ENCODE results near the gene ZDHHC1.

The ZDHHC1 gene

DNA sequence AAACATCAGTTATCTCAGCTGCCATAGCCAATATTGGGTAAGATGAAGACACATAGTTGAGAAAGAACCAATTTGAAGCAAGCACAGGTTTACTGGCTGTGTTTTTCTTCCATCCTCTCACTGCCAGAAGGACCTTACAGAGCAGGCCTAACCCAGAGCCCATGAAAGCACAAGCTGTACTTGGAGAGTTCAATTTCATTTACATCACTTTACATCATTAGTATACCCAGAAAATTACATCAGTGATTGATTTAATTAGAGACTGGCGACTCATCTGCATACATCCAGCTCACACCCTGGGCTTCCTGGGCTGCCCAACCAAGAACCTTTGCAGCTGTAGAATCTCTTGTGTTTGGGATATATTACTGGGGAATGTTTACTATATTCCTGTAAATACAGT lies 66.0 kb downstream of the ZDHHC1 start:
- DNase-seq = no peak

DNA sequence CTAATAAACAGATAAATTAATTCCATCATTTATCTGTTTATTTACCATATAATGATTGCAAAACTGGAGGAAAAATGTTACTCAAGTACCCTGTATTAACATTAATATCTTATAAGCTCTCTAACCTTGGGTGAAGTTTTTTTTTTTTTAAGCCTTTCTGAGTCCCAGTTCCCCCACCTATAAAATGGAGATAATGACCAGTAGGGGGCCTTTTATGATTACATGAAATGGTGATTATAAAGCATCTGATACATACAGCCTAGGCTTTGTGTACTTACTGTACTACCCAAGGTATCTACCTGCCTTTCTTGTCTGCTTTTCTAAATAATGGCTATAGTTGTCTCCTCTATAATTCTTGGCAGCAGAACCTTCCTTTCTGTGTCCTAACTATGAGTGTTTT lies 67.1 kb downstream of the ZDHHC1 start:
- peak; percentile 51 for DNase-seq

DNA sequence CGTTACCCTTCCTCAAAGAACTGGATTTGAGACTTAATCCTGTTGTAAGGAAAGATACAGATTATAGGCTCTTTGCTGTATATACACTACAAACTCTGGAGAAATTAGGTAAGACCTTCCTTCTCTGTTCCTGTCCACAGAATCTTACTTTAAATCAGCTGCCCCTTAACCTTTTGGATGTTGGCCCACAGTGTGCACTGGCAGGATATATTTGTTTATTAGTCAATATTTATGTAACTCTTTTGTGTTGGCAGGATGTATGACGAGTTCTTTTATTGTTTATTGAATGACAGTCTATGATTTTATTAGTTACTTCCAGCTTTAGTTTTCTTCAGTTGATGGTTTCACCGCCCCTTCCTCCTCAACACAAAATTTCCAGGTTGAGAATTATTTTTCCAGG lies 69.9 kb downstream of the ZDHHC1 start:
- no peak for DNase-seq

DNA sequence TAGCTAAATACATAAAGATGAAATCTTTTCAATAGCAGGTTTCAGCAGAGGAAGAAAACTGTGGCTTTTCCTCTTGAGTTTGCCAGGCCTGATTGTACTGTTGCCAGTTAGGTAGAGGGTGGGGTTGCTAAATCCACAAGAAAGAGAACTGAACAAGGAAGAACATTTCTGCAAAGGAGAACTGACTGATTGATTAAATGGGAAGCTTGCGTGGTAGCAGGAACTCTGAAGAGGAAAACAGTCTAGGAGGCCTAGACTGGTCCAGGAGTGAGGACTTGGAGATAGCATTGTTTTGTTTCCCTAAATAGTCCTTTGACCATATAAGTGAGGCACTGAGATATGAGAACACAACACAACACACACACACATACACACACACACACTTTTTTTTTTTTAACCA lies 70.9 kb downstream of the ZDHHC1 start:
- DNase-seq = no peak
